ENCODE measurements around the gene IL17REL. TPM values are rescaled to one million over a fixed set of nuclear protein-coding genes. Genes with fewer than 3 reads are reported as not detected.

IL17REL gene
- total RNA-seq, 2 experiments from 2014 or later: not detected

GRCh38 chr22:50020606-50021005 lies 8.0 kb upstream of the IL17REL start:
- H3K4me1 Mint-ChIP-seq: peaks cover 13% of the 10 kb centered on the region
- H3K9me3 Mint-ChIP-seq: peaks cover 2% of the 10 kb centered on the region
- H3K27me3 Mint-ChIP-seq: peaks cover 4% of the 10 kb centered on the region
- DNase-seq (no peak), ATAC-seq (ENCODE audit: low read depth) (no peak)
- peaks cover 1% of the 10 kb centered on the region for H3K36me3 Mint-ChIP-seq
- no peak overlapping the region for H3K4me3 Mint-ChIP-seq
- POLR2A ChIA-PET: no interaction called here
- no peak overlapping the region for H3K27ac Mint-ChIP-seq

DNA sequence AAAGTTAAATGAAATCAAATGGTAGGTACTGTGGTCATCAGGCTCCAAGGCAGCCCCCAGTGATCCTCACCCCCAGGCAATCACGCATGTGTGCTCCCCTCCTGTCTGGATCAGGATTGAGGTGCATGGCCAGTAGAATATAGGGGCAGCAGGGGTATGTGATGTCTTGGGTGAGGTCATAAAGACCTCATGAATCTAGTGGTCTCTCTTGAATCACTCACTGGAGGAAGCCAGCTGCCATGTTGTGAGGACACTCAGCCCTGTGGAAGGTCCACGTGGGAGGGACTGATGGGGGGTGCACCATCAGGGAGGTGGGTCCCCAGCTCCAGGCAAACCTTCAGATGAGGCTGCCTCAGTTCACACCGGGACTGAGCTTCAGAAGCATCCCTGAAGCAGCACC lies 6.8 kb upstream of the IL17REL start:
- no peak overlapping the region for H3K27ac Mint-ChIP-seq
- no peak overlapping the region for H3K4me3 Mint-ChIP-seq
- DNase-seq (no peak), ATAC-seq (ENCODE audit: low read depth) (no peak)
- H3K9me3 Mint-ChIP-seq: peaks cover 2% of the 10 kb centered on the region
- POLR2A ChIA-PET: no interaction called here
- no peaks in the 10 kb centered on the region for H3K27me3 Mint-ChIP-seq
- H3K4me1 Mint-ChIP-seq: peaks cover 13% of the 10 kb centered on the region
- H3K36me3 Mint-ChIP-seq: peaks cover 1% of the 10 kb centered on the region

DNA sequence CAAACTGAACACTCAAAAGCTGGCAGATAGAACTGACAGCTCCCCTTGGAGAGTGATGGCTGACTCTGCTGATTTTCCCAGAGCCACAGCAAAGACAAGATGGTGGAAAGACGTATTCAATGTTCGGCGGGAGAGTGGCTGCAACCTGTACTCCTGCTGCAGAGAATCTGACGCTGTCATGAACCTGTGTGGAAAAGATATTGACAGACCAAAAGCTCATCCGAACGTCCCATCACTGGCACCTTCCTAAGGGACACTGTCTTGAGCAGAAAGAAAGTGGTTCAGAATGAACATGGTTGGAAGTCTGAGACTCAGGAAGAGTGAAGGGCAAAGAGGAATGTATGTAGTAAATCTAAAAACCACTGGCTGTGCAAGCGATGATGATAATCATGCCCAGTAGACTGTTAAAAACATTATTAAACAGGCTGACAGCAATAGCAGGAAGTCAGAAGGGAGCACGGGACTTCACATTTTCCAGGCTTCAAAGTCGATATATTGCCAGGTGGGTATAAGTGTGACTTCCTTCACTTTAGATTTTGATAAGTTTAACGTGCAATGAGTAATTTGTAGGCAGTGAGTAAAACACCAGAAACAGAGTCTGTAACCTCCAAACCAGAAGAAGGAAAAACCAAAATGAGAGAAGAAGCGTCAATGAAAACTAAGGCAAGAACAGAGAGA lies 6.2 kb upstream of the IL17REL start:
- H3K27ac Mint-ChIP-seq: no peak overlapping the region
- ATAC-seq (ENCODE audit: low read depth): peak; percentile 46
- no peak for DNase-seq
- peaks cover 13% of the 10 kb centered on the region for H3K4me1 Mint-ChIP-seq
- no peaks in the 10 kb centered on the region for H3K27me3 Mint-ChIP-seq
- H3K9me3 Mint-ChIP-seq: peaks cover 2% of the 10 kb centered on the region
- peaks cover 1% of the 10 kb centered on the region for H3K36me3 Mint-ChIP-seq
- H3K4me3 Mint-ChIP-seq: no peak overlapping the region
- POLR2A ChIA-PET: interaction anchor here (1.0 kb wide), 1 partner anchor 11 kb away, joined by 3 read pairs; no protein-coding TSS in a partner anchor

DNA sequence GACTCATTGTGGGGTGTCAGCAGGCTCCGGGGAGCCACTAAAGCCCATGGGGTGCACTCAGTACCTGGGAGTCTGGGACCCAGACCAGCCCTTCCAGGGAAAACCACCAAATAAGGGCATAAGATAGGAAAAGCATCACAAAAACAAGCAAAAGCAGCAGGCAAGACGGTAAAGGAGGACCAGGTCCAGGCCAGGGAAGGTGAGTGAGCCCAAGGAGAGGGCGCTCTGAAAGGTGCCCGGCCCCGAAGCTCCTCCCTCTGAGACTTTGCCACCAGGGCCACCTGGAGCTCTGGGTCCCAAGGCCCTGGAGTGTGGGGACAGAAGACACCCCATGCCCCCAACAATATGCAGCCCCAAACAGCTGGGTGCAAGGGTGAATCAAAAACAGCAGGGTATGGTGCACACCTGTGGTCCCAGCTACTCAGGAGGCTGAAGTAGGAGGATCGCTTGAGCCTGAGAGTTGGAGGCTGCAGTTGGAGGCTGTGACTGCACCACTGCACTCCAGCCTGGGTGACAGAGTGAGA lies 5.2 kb upstream of the IL17REL start:
- POLR2A ChIA-PET: interaction anchor here (1.0 kb wide), 1 partner anchor 12 kb away, joined by 3 read pairs; no protein-coding TSS in a partner anchor
- Mint-ChIP-seq H3K27me3 (no peaks in the 10 kb centered on the region), H3K27ac (no peak overlapping the region), H3K4me1 (peaks cover 13% of the 10 kb centered on the region), H3K36me3 (peaks cover 1% of the 10 kb centered on the region), H3K4me3 (no peak overlapping the region), H3K9me3 (peaks cover 2% of the 10 kb centered on the region)
- ATAC-seq (ENCODE audit: low read depth) (no peak), DNase-seq (no peak)

- no peak overlapping the region for H3K4me3 Mint-ChIP-seq
- ATAC-seq (ENCODE audit: low read depth) (peak; percentile 15), DNase-seq (peak; percentile 43)
- peaks cover 2% of the 10 kb centered on the region for H3K9me3 Mint-ChIP-seq
- POLR2A ChIA-PET: no interaction called here
- H3K27ac Mint-ChIP-seq: no peak overlapping the region
- H3K27me3 Mint-ChIP-seq: no peaks in the 10 kb centered on the region
- H3K4me1 Mint-ChIP-seq: peaks cover 13% of the 10 kb centered on the region
- peaks cover 1% of the 10 kb centered on the region for H3K36me3 Mint-ChIP-seq
These were observed 4.6 kb upstream of the IL17REL start for GRCh38 chr22:50016988-50017700.

GRCh38 chr22:50016308-50016987 lies 3.9 kb upstream of the IL17REL start:
- Mint-ChIP-seq H3K27me3 (peaks cover 6% of the 10 kb centered on the region), H3K4me3 (no peak overlapping the region), H3K27ac (no peak overlapping the region), H3K9me3 (peaks cover 2% of the 10 kb centered on the region), H3K4me1 (peaks cover 15% of the 10 kb centered on the region), H3K36me3 (peaks cover 1% of the 10 kb centered on the region)
- ATAC-seq (ENCODE audit: low read depth) (peak; percentile 21), DNase-seq (no peak)
- POLR2A ChIA-PET: no interaction called here

DNA sequence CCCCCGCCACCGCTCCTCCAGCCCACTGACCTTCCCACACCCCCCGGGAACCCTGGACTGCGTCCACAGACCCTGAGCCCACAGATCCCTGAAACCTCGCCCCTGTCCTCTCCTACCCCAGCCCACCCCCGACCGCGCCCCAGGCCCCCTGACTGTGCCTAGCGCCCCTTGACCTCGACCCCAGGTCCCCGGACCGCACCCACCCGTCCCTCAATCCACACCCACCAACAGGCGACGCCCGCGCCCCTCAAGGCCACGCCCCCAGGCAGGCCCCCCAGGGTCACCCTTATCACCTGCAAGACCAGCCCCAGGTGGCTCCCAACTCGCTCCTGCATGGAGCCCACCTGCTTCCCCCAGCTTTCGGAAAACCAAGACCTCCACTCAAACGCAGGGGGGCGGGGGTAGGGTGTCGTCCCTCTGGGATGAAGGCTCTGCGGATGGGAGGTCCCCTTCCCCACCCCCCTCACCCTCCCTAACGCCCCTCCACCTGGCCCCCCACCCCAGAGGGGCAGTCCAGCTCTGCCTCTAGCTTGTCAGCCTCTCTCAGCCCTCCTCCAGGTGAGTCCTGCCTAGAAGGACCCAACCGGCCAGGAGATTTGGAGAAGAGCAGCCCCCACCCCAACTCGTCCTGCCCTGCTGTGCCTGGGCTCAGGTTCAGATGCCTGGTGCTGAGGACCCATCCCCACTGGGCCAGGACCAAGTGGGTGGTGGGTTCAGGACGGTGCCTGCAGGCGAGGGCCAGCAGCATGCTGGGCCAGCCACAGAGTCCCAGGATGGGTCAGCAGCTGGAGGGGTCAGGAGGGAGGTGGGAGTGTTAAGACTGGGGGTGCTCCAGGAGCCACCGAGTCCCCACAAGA lies 3.1 kb upstream of the IL17REL start:
- Mint-ChIP-seq H3K36me3 (peaks cover 1% of the 10 kb centered on the region), H3K27ac (no peak overlapping the region), H3K9me3 (peaks cover 2% of the 10 kb centered on the region), H3K27me3 (peaks cover 10% of the 10 kb centered on the region), H3K4me3 (no peak overlapping the region), H3K4me1 (peaks cover 16% of the 10 kb centered on the region)
- ATAC-seq (ENCODE audit: low read depth) (no peak), DNase-seq (no peak)
- POLR2A ChIA-PET: no interaction called here

GRCh38 chr22:50014655-50015401 lies 2.3 kb upstream of the IL17REL start:
- Mint-ChIP-seq H3K27ac (no peak overlapping the region), H3K9me3 (peaks cover 2% of the 10 kb centered on the region), H3K36me3 (peaks cover 1% of the 10 kb centered on the region), H3K4me3 (no peak overlapping the region), H3K4me1 (peaks cover 16% of the 10 kb centered on the region), H3K27me3 (peaks cover 12% of the 10 kb centered on the region)
- no peak for ATAC-seq (ENCODE audit: low read depth)
- POLR2A ChIA-PET: no interaction called here
- DNase-seq: peak; percentile 44

DNA sequence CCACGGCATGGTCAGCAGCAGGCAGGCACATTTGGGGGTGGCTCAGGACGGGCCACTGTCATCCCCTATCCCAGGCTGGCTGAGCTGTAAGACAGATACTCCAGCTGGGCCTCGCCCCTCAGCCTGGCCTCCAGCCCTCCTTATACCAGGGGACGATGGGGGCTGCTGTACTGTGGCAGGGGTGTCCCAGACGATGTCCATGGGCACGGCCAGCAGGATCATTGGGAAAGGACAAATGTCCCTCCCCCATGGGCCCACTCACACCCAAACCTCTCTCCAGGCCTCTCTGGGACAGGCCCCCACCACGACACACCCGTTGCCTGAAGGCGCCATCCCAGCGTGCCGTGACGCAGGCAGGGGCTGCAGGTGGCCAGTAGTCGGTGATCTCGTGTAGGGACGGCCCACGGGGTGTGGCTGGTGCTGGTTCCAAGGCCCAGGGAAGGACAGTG lies 1.5 kb upstream of the IL17REL start:
- Mint-ChIP-seq H3K36me3 (peaks cover 1% of the 10 kb centered on the region), H3K9me3 (peaks cover 1% of the 10 kb centered on the region), H3K4me1 (peaks cover 16% of the 10 kb centered on the region), H3K27ac (no peak overlapping the region), H3K4me3 (no peak overlapping the region), H3K27me3 (peaks cover 14% of the 10 kb centered on the region)
- POLR2A ChIA-PET: no interaction called here
- ATAC-seq (ENCODE audit: low read depth) (no peak), DNase-seq (no peak)

DNA sequence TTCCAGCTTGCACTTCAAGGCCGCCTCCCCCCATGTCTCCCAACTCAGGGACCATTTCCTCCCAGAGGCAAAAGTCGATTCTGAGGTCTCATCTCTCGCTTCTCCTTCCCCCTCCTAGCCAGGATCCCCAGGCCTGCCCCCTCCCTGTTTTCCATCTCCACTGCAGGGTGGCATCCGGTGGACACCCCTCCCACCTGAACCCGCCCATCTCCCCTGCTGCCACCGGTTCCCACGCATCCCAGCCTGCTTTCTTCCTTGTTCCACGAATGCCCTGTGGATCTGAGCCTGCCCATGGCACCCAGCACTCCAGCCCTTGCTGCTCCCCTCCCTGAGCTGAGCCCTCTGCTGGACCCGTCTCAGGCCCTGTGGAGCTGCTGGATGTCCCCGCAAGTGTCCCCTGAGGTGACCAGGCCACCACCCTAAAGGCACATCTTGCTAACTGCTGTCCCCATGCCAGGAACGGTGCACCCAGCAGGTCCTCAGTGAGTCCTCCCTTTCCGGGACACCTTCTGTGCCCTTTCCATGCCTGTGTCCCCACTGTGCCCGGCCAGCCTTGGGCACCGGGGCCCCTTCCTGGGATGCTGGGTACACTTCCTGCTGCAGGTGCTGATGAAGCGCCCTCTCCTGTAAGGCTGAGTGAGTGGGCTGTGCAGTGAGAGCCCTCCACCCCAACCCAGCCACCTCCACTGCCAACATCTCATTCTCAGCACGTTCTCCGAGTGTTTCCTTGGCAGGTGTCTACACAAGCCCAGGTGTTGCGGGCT lies 936 bp downstream of the IL17REL start:
- H3K4me1 Mint-ChIP-seq: peaks cover 4% of the 10 kb centered on the region
- peaks cover 14% of the 10 kb centered on the region for H3K27me3 Mint-ChIP-seq
- no peak for ATAC-seq (ENCODE audit: low read depth)
- H3K4me3 Mint-ChIP-seq: peak overlapping the region; percentile 47
- no peaks in the 10 kb centered on the region for H3K9me3 Mint-ChIP-seq
- POLR2A ChIA-PET: no interaction called here
- DNase-seq: no peak
- no peaks in the 10 kb centered on the region for H3K36me3 Mint-ChIP-seq
- no peak overlapping the region for H3K27ac Mint-ChIP-seq

DNA sequence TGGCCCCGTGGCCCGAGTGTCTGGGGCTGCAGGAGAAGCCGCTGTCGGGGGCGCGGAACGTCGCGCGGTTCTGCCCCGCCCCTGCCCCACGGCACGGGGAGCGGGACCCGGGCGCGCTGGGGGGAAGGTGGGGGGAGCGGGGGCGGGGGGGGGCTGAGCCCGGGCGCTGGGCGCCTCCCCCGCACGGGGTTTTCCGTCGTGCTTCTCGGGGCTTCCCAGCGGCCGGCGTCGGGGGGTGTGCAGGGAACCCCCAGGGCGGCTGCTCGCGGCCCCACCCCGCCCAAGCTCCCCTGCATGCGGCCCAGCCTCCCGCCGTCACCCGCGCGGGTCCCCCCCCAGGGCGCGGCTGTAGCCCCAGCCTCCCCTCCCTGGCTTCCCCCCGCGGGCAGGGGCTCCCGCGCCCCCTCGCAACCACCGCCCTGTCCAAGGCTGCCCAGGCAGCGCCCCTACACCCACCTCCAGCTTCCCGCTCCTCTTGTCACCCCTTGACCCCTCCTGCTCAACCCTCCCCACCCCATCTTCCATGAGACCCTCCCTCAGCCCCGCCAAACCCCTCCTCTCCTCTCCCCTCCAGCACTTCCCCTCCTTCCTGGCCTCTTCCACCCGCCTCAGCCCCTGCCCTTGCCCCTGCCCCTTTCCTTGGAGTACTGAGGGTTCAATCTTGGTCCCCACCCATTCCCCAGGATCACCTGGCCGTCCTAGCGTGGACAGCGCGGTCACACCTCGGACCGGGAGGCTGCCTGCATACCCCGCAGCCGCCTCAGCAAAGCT lies 1.7 kb downstream of the IL17REL start:
- no peaks in the 10 kb centered on the region for H3K9me3 Mint-ChIP-seq
- peak overlapping the region; percentile 47 for H3K4me3 Mint-ChIP-seq
- POLR2A ChIA-PET: no interaction called here
- no peaks in the 10 kb centered on the region for H3K36me3 Mint-ChIP-seq
- peaks cover 4% of the 10 kb centered on the region for H3K4me1 Mint-ChIP-seq
- H3K27me3 Mint-ChIP-seq: peaks cover 14% of the 10 kb centered on the region
- DNase-seq: no peak
- H3K27ac Mint-ChIP-seq: no peak overlapping the region
- ATAC-seq (ENCODE audit: low read depth): peak; percentile 17

All from activated naive CD8-positive, alpha-beta T cell treated with anti-CD3 and anti-CD28 coated beads, Interleukin-2, amount 10 ng/mL, durations not matched to agents 7 days and 5 days (primary cell).